GM19239 (cell line): ENCODE measurements around the gene ADPRHL1.
A peak's percentile ranks its signal among the peaks of the same experiment; 100 is the strongest.

Source experiments
- DNase-seq: peaks from one replicate; pipeline ENCODE4 v3.0.0; 2011; ENCODE audit warnings: low spot score; ENCODE audit not compliant: insufficient read length
- FAIRE-seq: peaks from 2 replicates; lab custom pipeline; 2011; peaks lifted over from hg19 to GRCh38; lab: Jason Lieb, UNC

The ADPRHL1 gene

GRCh38 chr13:113452942-113453901 lies at the start of gene ADPRHL1:
Gene ADPRHL1, minus strand, starts transcription at chr13:113453488. Its CDS starts 51 bp downstream, at chr13:113453437.
- DNase-seq (no peak), FAIRE-seq (no peak)

GRCh38 chr13:113502686-113503085 lies 49.4 kb upstream of the ADPRHL1 start:
- DNase-seq (no peak), FAIRE-seq (no peak)

GRCh38 chr13:113500530-113501265 lies 47.4 kb upstream of the ADPRHL1 start:
- DNase-seq (no peak), FAIRE-seq (no peak)

GRCh38 chr13:113499936-113500335 lies 46.6 kb upstream of the ADPRHL1 start:
- DNase-seq, result no peak
- no peak for FAIRE-seq

GRCh38 chr13:113498905-113499304 lies 45.6 kb upstream of the ADPRHL1 start:
- FAIRE-seq (no peak), DNase-seq (no peak)

- FAIRE-seq, result no peak
- DNase-seq, result no peak
Observed at GRCh38 chr13:113497217-113497616, 43.9 kb upstream of the ADPRHL1 start.

- no peak for DNase-seq
- no peak for FAIRE-seq
Observed at GRCh38 chr13:113495494-113496210, 42.4 kb upstream of the ADPRHL1 start.

GRCh38 chr13:113493315-113493951 lies 40.1 kb upstream of the ADPRHL1 start:
- DNase-seq (no peak), FAIRE-seq (peak; percentile 26)

GRCh38 chr13:113491982-113492381 lies 38.7 kb upstream of the ADPRHL1 start:
- DNase-seq (no peak), FAIRE-seq (no peak)

GRCh38 chr13:113491418-113491883 lies 38.2 kb upstream of the ADPRHL1 start:
- no peak for DNase-seq
- FAIRE-seq, result no peak

GRCh38 chr13:113490496-113491417 lies 37.5 kb upstream of the ADPRHL1 start, which contains the start of gene DCUN1D2:
Gene DCUN1D2, minus strand, starts transcription at chr13:113490711. Its CDS starts 42 bp downstream, at chr13:113490669.
- FAIRE-seq, result peak; percentile 91
- peak; percentile 93 for DNase-seq

GRCh38 chr13:113489549-113490495 lies 36.5 kb upstream of the ADPRHL1 start:
- DNase-seq (no peak), FAIRE-seq (peak; percentile 11)

GRCh38 chr13:113489171-113489548 lies 35.9 kb upstream of the ADPRHL1 start:
- FAIRE-seq (no peak), DNase-seq (no peak)

GRCh38 chr13:113488283-113488682 lies 35.0 kb upstream of the ADPRHL1 start:
- FAIRE-seq, result no peak
- no peak for DNase-seq

- DNase-seq, result no peak
- no peak for FAIRE-seq
Observed at GRCh38 chr13:113486698-113487097, 33.4 kb upstream of the ADPRHL1 start.

- DNase-seq, result no peak
- FAIRE-seq, result no peak
Observed at GRCh38 chr13:113485545-113485944, 32.3 kb upstream of the ADPRHL1 start.

- DNase-seq (no peak), FAIRE-seq (no peak)
Observed at GRCh38 chr13:113483504-113484293, 30.4 kb upstream of the ADPRHL1 start.
